KMS-11 (cell line): ENCODE measurements around the gene SNX21.
"Not testable (repeated sequence)": the region's sequence is repeated elsewhere in the genome, so short reads cannot be mapped to it uniquely, and the experiment has no call there.

Experiments used
- H2AFZ ChIP-seq: fragments of 200-600 bp; sonication (generic); 2 replicates; pipeline ENCODE4 v1.6.1; 2016; ENCODE audit warnings: antibody characterized with exemption, mixed run types, low read depth
- H3K27ac ChIP-seq: fragments of 200-600 bp; sonication (generic); 2 replicates; pipeline ENCODE4 v1.6.1; 2016; ENCODE audit warnings: mild to moderate bottlenecking, mixed run types
- H3K27me3 ChIP-seq: fragments of 200-600 bp; sonication (generic); 2 replicates; pipeline ENCODE4 v1.6.1; 2017; ENCODE audit warnings: mild to moderate bottlenecking, low read depth, mixed run types, moderate library complexity; ENCODE audit not compliant: insufficient read depth
- H3K36me3 ChIP-seq: fragments of 200-600 bp; sonication (generic); 2 replicates; pipeline ENCODE4 v1.6.1; 2017; ENCODE audit warnings: mild to moderate bottlenecking, mixed run types; ENCODE audit not compliant: insufficient read depth
- H3K4me1 ChIP-seq: fragments of 200-600 bp; sonication (generic); 2 replicates; pipeline ENCODE4 v1.6.1; 2016; ENCODE audit warnings: mild to moderate bottlenecking, low read depth, mixed run types; ENCODE audit not compliant: poor library complexity, severe bottlenecking
- H3K4me2 ChIP-seq: fragments of 200-600 bp; sonication (generic); 2 replicates; pipeline ENCODE4 v1.7.0; 2016; ENCODE audit warnings: mild to moderate bottlenecking, mixed run types
- H3K4me3 ChIP-seq: fragments of 200-600 bp; sonication (generic); IDR thresholded peaks from 2 replicates; pipeline ENCODE4 v1.6.1; 2017; ENCODE audit warnings: low read depth, low read length, mixed read lengths; ENCODE audit not compliant: insufficient read depth
- H3K79me2 ChIP-seq: fragments of 200-600 bp; sonication (generic); 2 replicates; pipeline ENCODE4 v1.6.1; 2016; ENCODE audit warnings: low read depth, mixed run types; ENCODE audit not compliant: insufficient read depth
- H3K9ac ChIP-seq: fragments of 200-600 bp; sonication (generic); 2 replicates; pipeline ENCODE4 v1.6.1; 2016; ENCODE audit warnings: mild to moderate bottlenecking, mixed run types
- H4K20me1 ChIP-seq: fragments of 200-600 bp; sonication (generic); 2 replicates; pipeline ENCODE4 v1.6.1; 2016; ENCODE audit warnings: mild to moderate bottlenecking, mixed run types; ENCODE audit not compliant: insufficient read depth
- TF ChIP-seq, protein P1 (sequence below): fragments of 200-600 bp; sonication (generic); conservative IDR thresholded peaks from 2 replicates; pipeline ENCODE4 v1.6.1; 2017; ENCODE audit warnings: low read depth, mild to moderate bottlenecking, antibody characterized with exemption, low read length, moderate library complexity, mixed read lengths

Gene SNX21

DNA sequence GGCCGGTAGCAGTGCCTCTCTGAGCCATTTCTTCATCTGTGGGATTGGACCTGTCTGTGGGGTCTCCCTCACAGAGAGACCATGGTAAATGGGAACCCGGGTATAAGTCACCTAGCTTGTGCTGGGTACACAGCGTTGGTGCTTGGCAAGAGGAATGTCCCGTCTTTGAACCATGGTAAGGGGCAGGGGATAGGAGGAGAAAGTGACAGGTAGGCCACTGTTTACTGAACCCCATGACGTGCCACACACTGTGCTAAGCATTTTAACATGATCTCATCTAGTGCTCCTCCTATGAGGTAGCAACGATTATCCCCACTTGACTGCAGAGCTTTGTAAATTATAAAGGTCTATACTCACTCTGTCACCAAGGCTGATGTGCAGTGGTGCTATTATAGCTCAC is 5.9 kb upstream of the SNX21 start:
- H3K27me3 ChIP-seq = no peaks in the 10 kb centered on the region
- no peak overlapping the region for H3K4me3 ChIP-seq
- no peak overlapping the region for H2AFZ ChIP-seq
- no peak overlapping the region for H3K9ac ChIP-seq
- TF ChIP-seq, protein P1, sequence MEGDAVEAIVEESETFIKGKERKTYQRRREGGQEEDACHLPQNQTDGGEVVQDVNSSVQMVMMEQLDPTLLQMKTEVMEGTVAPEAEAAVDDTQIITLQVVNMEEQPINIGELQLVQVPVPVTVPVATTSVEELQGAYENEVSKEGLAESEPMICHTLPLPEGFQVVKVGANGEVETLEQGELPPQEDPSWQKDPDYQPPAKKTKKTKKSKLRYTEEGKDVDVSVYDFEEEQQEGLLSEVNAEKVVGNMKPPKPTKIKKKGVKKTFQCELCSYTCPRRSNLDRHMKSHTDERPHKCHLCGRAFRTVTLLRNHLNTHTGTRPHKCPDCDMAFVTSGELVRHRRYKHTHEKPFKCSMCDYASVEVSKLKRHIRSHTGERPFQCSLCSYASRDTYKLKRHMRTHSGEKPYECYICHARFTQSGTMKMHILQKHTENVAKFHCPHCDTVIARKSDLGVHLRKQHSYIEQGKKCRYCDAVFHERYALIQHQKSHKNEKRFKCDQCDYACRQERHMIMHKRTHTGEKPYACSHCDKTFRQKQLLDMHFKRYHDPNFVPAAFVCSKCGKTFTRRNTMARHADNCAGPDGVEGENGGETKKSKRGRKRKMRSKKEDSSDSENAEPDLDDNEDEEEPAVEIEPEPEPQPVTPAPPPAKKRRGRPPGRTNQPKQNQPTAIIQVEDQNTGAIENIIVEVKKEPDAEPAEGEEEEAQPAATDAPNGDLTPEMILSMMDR = no peak
- no peak overlapping the region for H3K4me2 ChIP-seq
- H4K20me1 ChIP-seq = no peaks in the 10 kb centered on the region
- peaks cover 5% of the 10 kb centered on the region for H3K4me1 ChIP-seq
- H3K27ac ChIP-seq = no peak overlapping the region
- no peaks in the 10 kb centered on the region for H3K36me3 ChIP-seq
- H3K79me2 ChIP-seq = no peaks in the 10 kb centered on the region

DNA sequence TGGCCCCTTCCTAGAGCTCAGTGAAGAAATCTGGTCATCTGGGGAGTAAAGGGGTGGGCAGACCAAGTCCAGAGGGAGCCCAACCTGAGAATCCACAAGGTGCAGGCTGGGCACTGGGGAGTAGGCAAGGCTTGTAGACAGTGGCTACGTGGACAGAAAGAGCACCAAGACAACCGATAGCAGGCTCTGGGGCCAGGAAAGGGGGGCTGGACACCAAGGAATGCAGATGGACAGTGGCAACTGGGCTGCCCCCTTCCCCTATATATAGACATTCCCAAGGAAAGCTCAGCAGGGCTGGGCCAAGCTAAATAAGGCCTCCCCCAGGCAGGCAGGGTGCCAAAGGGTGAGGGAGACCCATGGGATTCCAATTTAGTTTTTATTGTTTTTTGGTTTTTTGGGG is 5.0 kb upstream of the SNX21 start:
- H3K4me3 ChIP-seq = no peak overlapping the region

DNA sequence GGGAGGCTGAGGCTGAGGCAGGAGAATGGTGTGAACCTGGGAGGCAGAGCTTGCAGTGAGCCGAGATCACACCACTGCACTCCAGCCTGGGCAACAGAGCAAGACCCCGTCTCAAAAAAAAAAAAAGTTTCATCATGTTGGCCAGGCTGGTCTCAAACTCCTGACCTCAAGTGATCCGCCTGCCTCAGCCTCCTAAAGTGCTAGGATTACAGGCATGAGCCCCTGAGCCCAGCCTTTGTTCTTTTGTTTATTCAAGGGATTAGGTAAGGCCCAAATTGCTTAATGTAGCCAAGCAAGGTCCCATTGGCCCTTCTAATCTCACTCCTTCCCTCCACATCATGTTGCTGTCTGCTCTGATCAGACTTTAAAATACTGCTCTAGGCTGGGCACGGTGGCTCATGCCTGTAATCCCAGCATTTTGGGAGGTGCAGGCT is 3.9 kb upstream of the SNX21 start:
- H3K4me1 ChIP-seq = peaks cover 12% of the 10 kb centered on the region
- H3K27ac ChIP-seq, H3K79me2 ChIP-seq, H3K36me3 ChIP-seq, H3K4me3 ChIP-seq, H3K4me2 ChIP-seq, H3K27me3 ChIP-seq, H3K9ac ChIP-seq, H2AFZ ChIP-seq, H4K20me1 ChIP-seq: not testable (repeated sequence)

More for the DNA sequence above, 5.0 kb upstream of the SNX21 start:
- Histone ChIP-seq H3K27ac (no peak overlapping the region), H3K27me3 (no peaks in the 10 kb centered on the region), H3K4me1 (peaks cover 5% of the 10 kb centered on the region), H3K4me2 (no peak overlapping the region), H3K36me3 (no peaks in the 10 kb centered on the region), H3K9ac (no peak overlapping the region), H2AFZ (no peak overlapping the region), H3K79me2 (no peaks in the 10 kb centered on the region), H4K20me1 (no peaks in the 10 kb centered on the region)
- TF ChIP-seq, protein P1 = no peak

DNA sequence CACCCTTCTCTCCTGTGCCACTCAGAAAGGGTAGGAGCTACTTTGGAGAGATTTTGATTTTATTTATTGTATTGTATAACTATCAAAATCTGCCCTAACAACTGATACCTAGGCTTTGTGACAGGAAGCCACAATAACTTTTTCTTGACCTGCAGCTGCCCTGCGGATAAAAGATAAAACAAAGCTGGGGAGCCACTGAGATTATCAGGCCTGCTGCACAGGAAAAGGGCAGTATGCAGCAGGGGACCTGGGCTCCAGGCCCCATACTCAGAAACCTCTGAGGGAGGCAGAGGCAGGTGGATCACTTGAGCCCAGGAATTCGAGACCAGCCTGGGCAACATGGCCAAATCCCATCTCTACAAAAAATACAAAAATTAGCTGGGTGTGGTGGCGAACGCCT is 980 bp upstream of the SNX21 start:
- Histone ChIP-seq H3K9ac (no peak overlapping the region), H3K4me1 (peaks cover 16% of the 10 kb centered on the region), H3K4me2 (no peak overlapping the region), H3K79me2 (no peaks in the 10 kb centered on the region), H3K27me3 (no peaks in the 10 kb centered on the region), H3K36me3 (no peaks in the 10 kb centered on the region), H2AFZ (no peak overlapping the region), H3K27ac (no peak overlapping the region), H4K20me1 (no peaks in the 10 kb centered on the region), H3K4me3 (no peak overlapping the region)
- TF ChIP-seq, protein P1 = no peak

DNA sequence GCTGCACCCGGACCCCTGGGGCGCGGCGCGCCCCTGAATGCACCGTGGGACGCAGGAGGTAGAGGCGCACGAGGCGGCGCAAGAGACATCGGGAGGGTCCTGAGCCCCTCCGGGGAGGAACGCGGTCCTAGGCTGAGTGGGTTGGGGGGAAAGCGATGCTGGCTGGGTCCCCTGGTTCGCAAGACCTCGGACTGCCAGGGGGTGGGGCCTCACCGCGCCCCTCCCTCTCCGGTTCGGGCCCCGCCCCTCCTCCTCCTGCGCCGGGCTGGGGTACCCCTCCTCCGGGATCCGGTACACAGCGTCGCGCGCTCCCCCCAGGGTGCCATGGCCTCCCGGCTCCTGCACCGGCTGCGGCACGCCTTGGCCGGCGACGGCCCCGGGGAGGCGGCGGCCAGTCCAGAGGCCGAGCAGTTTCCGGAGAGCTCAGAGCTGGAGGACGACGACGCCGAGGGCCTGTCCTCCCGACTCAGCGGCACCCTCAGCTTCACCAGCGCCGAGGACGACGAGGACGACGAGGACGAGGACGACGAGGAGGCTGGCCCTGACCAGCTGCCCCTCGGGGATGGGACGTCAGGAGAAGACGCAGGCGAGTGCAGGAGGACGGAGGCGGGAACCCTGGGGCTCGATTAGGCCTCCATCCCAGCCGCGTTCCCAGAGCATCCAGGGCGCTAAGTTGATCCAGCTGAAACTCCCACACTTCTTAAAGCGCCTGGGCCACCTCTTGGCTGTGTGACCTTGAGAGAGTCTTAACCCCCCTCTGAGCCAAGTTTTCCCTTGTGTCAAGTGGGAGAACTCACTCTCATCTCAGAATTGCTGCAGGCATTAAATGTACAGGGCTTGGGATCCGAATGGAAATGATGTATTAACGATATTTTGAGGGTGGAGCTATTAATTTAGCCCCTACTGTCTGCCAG is 541 bp downstream of the SNX21 start:
- TF ChIP-seq, protein P1 = no peak
- Histone ChIP-seq H3K4me2 (peak overlapping the region; percentile 61), H4K20me1 (no peaks in the 10 kb centered on the region), H3K36me3 (no peaks in the 10 kb centered on the region), H3K79me2 (no peaks in the 10 kb centered on the region), H3K4me3 (no peak overlapping the region), H3K9ac (peak overlapping the region; percentile 51), H3K4me1 (peaks cover 16% of the 10 kb centered on the region), H3K27ac (no peak overlapping the region), H2AFZ (peak overlapping the region; percentile 95), H3K27me3 (no peaks in the 10 kb centered on the region)
